HCT116 (cell line): ENCODE measurements around the gene DHRS13.

Experiments
- CTCF ChIP-seq, 3 experiments: fragments of 200-600 bp in 1 of 3; sonication (generic) in 1 of 3; IDR thresholded peaks in 2 of 3; conservative IDR thresholded peaks in 1 of 3; 2 replicates each; pipeline ENCODE4 v1.5.1; 2012 to 2017; ENCODE audit warnings: low read depth in 2 of 3, low read length in 2 of 3, antibody characterized with exemption in 1 of 3, borderline replicate concordance in 1 of 3, control low read depth in 1 of 3, mild to moderate bottlenecking in 1 of 3, mixed read lengths in 1 of 3, mixed run types in 1 of 3, moderate library complexity in 1 of 3; ENCODE audit not compliant: insufficient read depth in 1 of 3
- POLR2AphosphoS5 ChIP-seq: IDR thresholded peaks from 2 replicates; pipeline ENCODE4 v1.6.1; 2011; ENCODE audit warnings: mild to moderate bottlenecking, low read depth, low read length, moderate library complexity

GRCh38 chr17:28888832-28889231, 14.0 kb downstream of the DHRS13 start:
- TF ChIP-seq POLR2AphosphoS5: no peak
- TF ChIP-seq CTCF (IDR thresholded peaks at IDR 0.05 in 2 of 3, conservative IDR thresholded peaks at IDR 0.05 in 1 of 3; ENCODE audit: borderline replicate concordance in 1 of 3, insufficient read depth in 1 of 3, low read depth in 2 of 3, low read length in 2 of 3): no peak
